Occipital lobe (tissue), 2 donors: Measurements from ENCODE around the gene KCTD2. TPM values are rescaled to one million over a fixed set of nuclear protein-coding genes. Genes with fewer than 3 reads are reported as not detected.

Experiments
- DNase-seq: peaks from one replicate; lab custom pipeline; 2025; lab: John Stamatoyannopoulos, UW
- total RNA-seq: library from RNA; depleted of rRNA; stranded (reverse); fragments of >200 nt; gene quantifications from one replicate; pipeline ENCODE4 v1.2.3, GENCODE V29; 2014

The KCTD2 gene
- total RNA-seq, 1 donor from 2014 or later, result 30.4 TPM

- DNase-seq, result peak; percentile 23
Observed at GRCh38 chr17:75096082-75096625, 49.1 kb downstream of the KCTD2 start.

- DNase-seq, result no peak
Observed at GRCh38 chr17:75097865-75098264, 50.8 kb downstream of the KCTD2 start.

- no peak for DNase-seq
Observed at GRCh38 chr17:75098861-75099260, 51.8 kb downstream of the KCTD2 start.

- no peak for DNase-seq
Observed at GRCh38 chr17:75099881-75100595, 53.0 kb downstream of the KCTD2 start.

GRCh38 chr17:75102385-75102821 lies 55.4 kb downstream of the KCTD2 start:
- no peak for DNase-seq

- DNase-seq, result no peak
Observed at GRCh38 chr17:75103601-75104554, 56.9 kb downstream of the KCTD2 start.

GRCh38 chr17:75105126-75106080 lies 58.4 kb downstream of the KCTD2 start:
- no peak for DNase-seq

GRCh38 chr17:75108193-75108592 lies 61.2 kb downstream of the KCTD2 start:
- DNase-seq, result no peak

- no peak for DNase-seq
Observed at GRCh38 chr17:75109046-75109406, 62.0 kb downstream of the KCTD2 start.

- DNase-seq, result peak; percentile 88
Observed at GRCh38 chr17:75109407-75110233, 62.6 kb downstream of the KCTD2 start, which contains the start of gene ARMC7. Gene ARMC7 (plus strand): TSS chr17:75109969. CDS start chr17:75110289, 320 bp downstream.

- no peak for DNase-seq
Observed at GRCh38 chr17:75110234-75110937, 63.4 kb downstream of the KCTD2 start.

GRCh38 chr17:75111777-75112335 lies 64.8 kb downstream of the KCTD2 start:
- DNase-seq, result no peak

- DNase-seq, result peak; percentile 82
Observed at GRCh38 chr17:75113798-75114551, 67.0 kb downstream of the KCTD2 start.

- DNase-seq, result no peak
Observed at GRCh38 chr17:75114552-75115314, 67.7 kb downstream of the KCTD2 start.
